Heart left ventricle (tissue), 13 donors: ENCODE data around the gene CREM.

Experiments used
- POLR2A ChIP-seq, 2 donors: fragments of 450-650 bp; IDR thresholded peaks; one replicate each; pipeline ENCODE4 v1.6.1; 2017; ENCODE audit warnings: antibody characterized with exemption in 2 of 2, mild to moderate bottlenecking in 2 of 2, moderate library complexity in 2 of 2
- TF ChIP-seq, protein P1 (sequence below), 12 donors: fragments of 200-600 bp; sonication (generic) in 4 of 12; IDR thresholded peaks; one replicate each; pipeline versions ENCODE4 v1.5.0 to v1.8.0; 2018 to 2022; ENCODE audit warnings: antibody characterized with exemption in 12 of 12, mild to moderate bottlenecking in 5 of 12
- donor health status: ischemic (EF 13 %, LVEDD 7.1; RV severe dilation, severe dysfunction).
- donor health status: DM: no; HTN: yes; CAD: no.
- donor health status: DM: no; HTN: no; CAD: no.
- donor health status: ischemic (EF 25% LVEDD 6.9; RV normal size, moderate dysfunction).
- donor health status: ischemic (EF 25% LVEDD 5.7; RV mildly dilated, moderate dysfunction).
- donor health status: ischemic (EF 35%, LVEDD 5.7; RV mildly dilated, moderate dysfunction).
- donor health status: nonischemic (EF 11% LVEDD 7.7; RV severe dilation, severe dysfunction).
- donor health status: DM: yes; HTN: yes; CAD: no.
- donor health status: PGD.
- donor health status: ischemic (EF 29% LVEDD 5.4; RV normal size, mild dysfunction).
- donor health status: nonischemic (EF 23%, LVEDD 6.1; RV moderate dilation, normal function).

GRCh38 chr10:35133586-35133985 lies 6.9 kb downstream of the CREM start:
- TF ChIP-seq POLR2A (IDR thresholded peaks at IDR 0.05): no peak
- TF ChIP-seq, protein P1, sequence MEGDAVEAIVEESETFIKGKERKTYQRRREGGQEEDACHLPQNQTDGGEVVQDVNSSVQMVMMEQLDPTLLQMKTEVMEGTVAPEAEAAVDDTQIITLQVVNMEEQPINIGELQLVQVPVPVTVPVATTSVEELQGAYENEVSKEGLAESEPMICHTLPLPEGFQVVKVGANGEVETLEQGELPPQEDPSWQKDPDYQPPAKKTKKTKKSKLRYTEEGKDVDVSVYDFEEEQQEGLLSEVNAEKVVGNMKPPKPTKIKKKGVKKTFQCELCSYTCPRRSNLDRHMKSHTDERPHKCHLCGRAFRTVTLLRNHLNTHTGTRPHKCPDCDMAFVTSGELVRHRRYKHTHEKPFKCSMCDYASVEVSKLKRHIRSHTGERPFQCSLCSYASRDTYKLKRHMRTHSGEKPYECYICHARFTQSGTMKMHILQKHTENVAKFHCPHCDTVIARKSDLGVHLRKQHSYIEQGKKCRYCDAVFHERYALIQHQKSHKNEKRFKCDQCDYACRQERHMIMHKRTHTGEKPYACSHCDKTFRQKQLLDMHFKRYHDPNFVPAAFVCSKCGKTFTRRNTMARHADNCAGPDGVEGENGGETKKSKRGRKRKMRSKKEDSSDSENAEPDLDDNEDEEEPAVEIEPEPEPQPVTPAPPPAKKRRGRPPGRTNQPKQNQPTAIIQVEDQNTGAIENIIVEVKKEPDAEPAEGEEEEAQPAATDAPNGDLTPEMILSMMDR (IDR thresholded peaks at IDR 0.05): no peak
